ENCODE data around the gene CDKAL1.

CDKAL1 gene

DNA sequence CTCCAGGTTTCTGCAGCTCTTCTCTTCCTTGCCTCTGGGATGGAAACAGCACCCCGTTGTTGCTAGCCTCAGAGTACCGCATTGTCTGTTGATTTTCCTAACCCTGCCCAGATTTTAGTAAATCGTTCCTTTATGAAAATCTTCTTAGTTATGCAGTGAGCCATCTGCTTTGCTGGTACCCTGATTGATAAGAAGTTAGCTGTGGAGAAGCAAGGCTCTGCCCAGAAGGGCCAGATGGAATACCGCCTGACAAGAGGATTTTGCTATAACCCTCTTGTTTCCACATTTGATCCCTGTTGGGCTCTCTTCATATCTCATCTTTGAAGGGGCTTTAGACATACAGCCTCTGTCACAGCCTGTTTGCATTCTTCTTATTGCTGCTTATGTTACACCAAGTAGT lies 229.0 kb downstream of the CDKAL1 start:
- TF ChIP-seq, protein P1, sequence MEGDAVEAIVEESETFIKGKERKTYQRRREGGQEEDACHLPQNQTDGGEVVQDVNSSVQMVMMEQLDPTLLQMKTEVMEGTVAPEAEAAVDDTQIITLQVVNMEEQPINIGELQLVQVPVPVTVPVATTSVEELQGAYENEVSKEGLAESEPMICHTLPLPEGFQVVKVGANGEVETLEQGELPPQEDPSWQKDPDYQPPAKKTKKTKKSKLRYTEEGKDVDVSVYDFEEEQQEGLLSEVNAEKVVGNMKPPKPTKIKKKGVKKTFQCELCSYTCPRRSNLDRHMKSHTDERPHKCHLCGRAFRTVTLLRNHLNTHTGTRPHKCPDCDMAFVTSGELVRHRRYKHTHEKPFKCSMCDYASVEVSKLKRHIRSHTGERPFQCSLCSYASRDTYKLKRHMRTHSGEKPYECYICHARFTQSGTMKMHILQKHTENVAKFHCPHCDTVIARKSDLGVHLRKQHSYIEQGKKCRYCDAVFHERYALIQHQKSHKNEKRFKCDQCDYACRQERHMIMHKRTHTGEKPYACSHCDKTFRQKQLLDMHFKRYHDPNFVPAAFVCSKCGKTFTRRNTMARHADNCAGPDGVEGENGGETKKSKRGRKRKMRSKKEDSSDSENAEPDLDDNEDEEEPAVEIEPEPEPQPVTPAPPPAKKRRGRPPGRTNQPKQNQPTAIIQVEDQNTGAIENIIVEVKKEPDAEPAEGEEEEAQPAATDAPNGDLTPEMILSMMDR (IDR thresholded peaks at IDR 0.05; ENCODE audit: extremely low read depth, insufficient read depth, missing control alignments) = no peak
- DNase-seq (ENCODE audit: low spot score) = no peak
- in situ Hi-C loops (cut with MboI; ENCODE audit: low pct_unique_long_range_greater_than_20kb, low sequenced_read_pairs, unreplicated experiment) = no loop called here

DNA sequence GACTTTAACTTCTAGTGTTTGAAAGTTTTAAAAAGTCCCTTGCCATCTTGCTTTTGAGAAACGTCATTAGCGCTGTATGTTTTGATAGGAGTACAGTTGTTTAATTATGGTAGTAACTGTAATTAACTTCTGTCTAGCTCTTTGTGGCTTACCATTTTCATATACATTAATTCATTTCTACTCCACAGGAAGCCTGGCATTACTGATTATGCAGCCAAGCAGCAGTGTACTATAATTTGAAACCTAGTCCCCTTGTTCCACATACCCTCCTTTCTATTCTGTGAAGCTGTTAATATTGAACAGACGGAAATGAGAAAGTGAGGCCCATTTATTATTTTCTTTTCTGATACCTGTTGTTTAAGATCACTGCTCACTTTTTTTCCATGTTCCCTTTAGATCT lies 235.4 kb downstream of the CDKAL1 start:
- in situ Hi-C loops (cut with MboI; ENCODE audit: low pct_unique_long_range_greater_than_20kb, low sequenced_read_pairs, unreplicated experiment) = no loop called here
- TF ChIP-seq, protein P1 (IDR thresholded peaks at IDR 0.05; ENCODE audit: extremely low read depth, insufficient read depth, missing control alignments) = no peak
- DNase-seq (ENCODE audit: low spot score) = no peak

DNA sequence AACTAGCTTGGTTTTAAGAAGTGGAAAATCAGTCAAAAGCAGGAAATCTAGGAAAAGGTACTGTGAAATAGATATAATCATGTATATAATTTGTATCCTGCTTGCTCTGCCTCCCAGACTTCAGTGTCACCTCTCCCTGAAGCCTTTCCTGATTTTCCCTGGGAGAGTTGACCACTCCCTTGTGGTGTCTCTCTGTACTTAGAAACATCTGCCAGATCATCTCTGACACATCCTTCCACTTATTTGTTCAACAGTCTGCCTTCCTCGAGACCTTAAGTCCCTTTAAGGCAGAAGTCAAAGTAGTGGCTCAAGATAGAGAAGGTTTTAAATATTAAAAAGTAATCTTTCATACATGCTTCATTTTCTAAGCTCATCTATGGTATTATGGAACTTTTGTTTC lies 236.5 kb downstream of the CDKAL1 start:
- TF ChIP-seq, protein P1 (IDR thresholded peaks at IDR 0.05; ENCODE audit: extremely low read depth, insufficient read depth, missing control alignments) = no peak
- in situ Hi-C loops (cut with MboI; ENCODE audit: low pct_unique_long_range_greater_than_20kb, low sequenced_read_pairs, unreplicated experiment) = no loop called here
- no peak for DNase-seq (ENCODE audit: low spot score)

DNA sequence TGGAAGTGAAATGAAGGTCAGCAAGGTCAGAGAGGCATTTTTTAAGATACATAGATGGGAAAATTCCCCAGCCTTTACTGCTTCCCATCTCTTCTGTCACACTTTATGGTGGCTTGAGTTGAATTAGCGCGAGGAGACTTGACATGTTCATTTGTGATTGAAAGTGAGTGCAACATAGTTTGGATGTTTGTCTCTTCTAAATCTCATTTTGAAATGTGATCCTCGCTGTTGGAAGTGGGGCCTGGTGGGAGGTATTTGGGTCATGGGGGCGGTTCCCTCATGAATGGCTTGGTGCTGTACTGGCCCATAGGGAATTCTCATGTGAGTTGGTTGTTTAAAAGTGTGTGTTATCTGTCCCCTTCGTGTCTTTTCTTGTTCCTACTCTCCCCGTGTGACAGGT lies 237.2 kb downstream of the CDKAL1 start:
- in situ Hi-C loops (cut with MboI; ENCODE audit: low pct_unique_long_range_greater_than_20kb, low sequenced_read_pairs, unreplicated experiment) = no loop called here
- TF ChIP-seq, protein P1 (IDR thresholded peaks at IDR 0.05; ENCODE audit: extremely low read depth, insufficient read depth, missing control alignments) = no peak
- DNase-seq (ENCODE audit: low spot score) = no peak

DNA sequence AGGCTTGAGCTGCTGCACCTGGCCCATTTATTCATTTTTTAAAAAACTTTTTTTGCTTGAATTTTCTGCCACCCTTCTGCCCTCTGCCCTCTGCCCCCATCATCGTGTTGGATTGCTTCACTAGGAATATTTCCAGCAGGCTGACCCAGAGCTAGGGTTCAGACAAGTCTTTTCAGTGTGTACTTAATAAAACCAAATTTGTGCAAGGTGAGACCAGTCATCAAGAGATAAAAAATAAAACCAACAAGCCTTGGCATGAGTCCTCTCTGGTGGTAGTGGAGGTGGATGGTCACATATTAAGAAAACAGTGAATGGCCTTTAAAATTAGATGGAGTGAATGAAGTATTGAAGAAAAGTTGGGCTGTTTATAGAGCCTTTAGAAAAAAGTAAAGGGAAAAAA lies 239.6 kb downstream of the CDKAL1 start:
- in situ Hi-C loops (cut with MboI; ENCODE audit: low pct_unique_long_range_greater_than_20kb, low sequenced_read_pairs, unreplicated experiment) = no loop called here
- DNase-seq (ENCODE audit: low spot score) = no peak

DNA sequence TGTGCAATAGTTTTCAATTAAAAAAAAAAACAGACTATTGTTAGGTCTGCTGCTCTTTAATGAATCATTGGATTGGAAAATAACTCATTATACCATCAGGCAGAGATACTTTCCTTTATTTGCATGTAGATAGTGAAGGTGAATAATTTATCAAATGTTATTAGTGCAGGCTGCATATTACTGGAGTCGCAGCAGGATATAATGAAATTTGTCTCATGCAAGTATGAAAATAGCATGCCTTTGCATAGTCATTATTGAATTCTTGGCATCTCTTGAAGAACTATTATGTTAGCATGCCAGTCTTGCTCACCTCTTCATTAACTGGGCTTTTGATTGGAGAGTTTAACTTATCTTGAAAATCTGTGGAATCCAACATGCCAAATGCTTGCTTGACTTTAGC lies 241.7 kb downstream of the CDKAL1 start:
- in situ Hi-C loops (cut with MboI; ENCODE audit: low pct_unique_long_range_greater_than_20kb, low sequenced_read_pairs, unreplicated experiment) = no loop called here
- no peak for DNase-seq (ENCODE audit: low spot score)
- TF ChIP-seq, protein P1 (IDR thresholded peaks at IDR 0.05; ENCODE audit: extremely low read depth, insufficient read depth, missing control alignments) = no peak

More for the DNA sequence above, 239.6 kb downstream of the CDKAL1 start:
- TF ChIP-seq, protein P1 (IDR thresholded peaks at IDR 0.05; ENCODE audit: extremely low read depth, insufficient read depth, missing control alignments) = no peak

DNA sequence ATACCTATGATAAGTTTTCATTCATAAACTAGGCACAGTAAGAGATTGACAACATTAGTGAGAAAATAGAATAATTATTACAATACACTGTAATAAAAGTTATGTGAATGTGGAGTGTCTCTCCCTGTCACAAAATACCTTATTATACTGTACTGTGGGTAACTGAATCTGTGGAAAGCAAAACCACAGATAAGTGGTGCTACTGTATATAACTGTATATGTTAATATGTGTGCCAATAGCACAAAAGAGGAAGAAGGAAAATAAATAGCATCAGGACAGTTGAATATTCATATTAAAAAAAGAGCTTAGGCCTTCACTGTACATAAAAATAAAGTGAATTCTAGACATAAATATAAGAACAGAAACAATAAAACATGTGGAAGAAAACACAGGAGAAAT lies 243.5 kb downstream of the CDKAL1 start:
- TF ChIP-seq, protein P1 (IDR thresholded peaks at IDR 0.05; ENCODE audit: extremely low read depth, insufficient read depth, missing control alignments) = no peak
- in situ Hi-C loops (cut with MboI; ENCODE audit: low pct_unique_long_range_greater_than_20kb, low sequenced_read_pairs, unreplicated experiment) = no loop called here
- DNase-seq (ENCODE audit: low spot score) = no peak
